Left renal cortex interstitium (tissue), 4 donors: Measurements from ENCODE around the gene BORA. TPM values are rescaled to one million over a fixed set of nuclear protein-coding genes. Genes with fewer than 3 reads are reported as not detected.
"Not testable (repeated sequence)": the region's sequence is repeated elsewhere in the genome, so short reads cannot be mapped to it uniquely, and the experiment has no call there.

Experiments
- DNase-seq, 4 donors: peaks; one replicate each; pipeline ENCODE4 v3.0.0-alpha.2; 2013; ENCODE audit warnings: low read depth in 4 of 4, low spot score in 2 of 4, missing footprints in 1 of 4
- polyA plus RNA-seq, 4 donors: library from polyadenylated mRNA; unstranded; fragments of 120-200 nt; gene quantifications; one replicate each; pipeline ENCODE4 v1.2.1, GENCODE V29; 2013; ENCODE audit not compliant: insufficient read length in 4 of 4

Gene BORA
- polyA plus RNA-seq, 4 donors, result 7.2 to 10.0 (median 9.4) TPM

GRCh38 chr13:72757792-72758535, 30.2 kb downstream of the BORA start:
- DNase-seq, result no peak

DNA sequence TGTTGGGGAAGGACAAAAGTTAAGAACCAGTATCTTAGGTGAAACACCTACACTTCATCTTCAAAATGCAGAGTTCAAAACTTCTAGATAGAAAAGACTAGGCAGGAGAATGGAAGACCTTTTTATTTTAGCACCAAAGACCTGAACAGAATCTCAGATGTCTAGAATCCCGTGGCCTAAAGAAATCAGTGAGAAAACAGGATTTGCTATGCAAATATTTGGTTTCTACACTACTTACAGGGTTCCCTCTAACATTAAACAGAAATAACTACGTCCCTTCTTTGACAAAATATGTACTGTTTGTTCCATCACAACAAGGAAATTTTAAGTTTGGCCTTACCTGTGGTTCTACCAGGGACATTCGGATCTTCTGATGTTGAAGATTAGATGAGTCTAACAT, 32.5 kb downstream of the BORA start:
- no peak for DNase-seq

GRCh38 chr13:72763411-72763810, 35.7 kb downstream of the BORA start:
- DNase-seq, result no peak

DNA sequence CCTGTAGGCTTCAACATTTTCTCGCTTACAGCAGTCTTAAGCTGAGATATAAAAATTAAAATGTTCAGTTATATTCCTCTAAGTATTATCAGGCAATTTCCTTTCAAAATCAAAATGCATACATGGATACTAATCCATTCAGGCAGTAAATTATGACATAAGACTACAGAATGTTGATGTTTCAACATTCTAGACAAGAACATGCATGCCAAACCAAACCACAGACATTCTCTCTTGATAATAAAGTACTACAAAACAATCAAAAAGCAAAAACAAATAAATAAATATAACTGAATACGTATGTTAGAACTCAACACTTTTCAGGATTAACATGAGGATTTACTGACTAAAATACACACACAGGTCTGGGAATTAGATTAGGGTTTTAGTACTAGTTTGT, 46.3 kb downstream of the BORA start:
- DNase-seq, result no peak

GRCh38 chr13:72781451-72782439, 54.0 kb downstream of the BORA start, which contains the start of the genes DIS3 and PIBF1:
TSS of gene DIS3 (minus strand) at chr13:72781900. CDS start at chr13:72781832, 68 bp downstream.
TSS of gene PIBF1 (plus strand) at chr13:72782133. CDS start at chr13:72783470, 1,337 bp downstream.
- peak; percentile 89 to 98 (median 93) for DNase-seq

DNA sequence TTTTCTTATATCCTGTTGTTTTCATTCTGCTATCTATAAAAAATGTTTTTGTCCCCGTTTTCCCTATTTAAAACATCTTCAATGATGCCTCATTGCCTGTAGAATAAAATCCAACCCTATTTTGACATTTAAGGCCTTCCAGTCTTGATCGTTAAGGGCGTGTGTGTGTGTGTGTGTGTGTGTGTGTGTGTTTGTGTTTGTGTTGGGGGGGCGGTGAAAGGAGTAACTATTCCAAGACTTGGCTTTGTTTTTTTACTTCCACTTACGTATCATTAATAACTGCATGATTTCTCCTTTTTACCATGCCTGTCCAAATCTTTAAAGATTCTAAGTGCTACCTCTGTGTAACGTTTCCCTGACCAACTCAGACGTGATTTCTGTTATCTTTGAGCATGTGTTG, 55.0 kb downstream of the BORA start:
- peak in 3 of 4 donors; percentile 2 to 17 (median 4) for DNase-seq

DNA sequence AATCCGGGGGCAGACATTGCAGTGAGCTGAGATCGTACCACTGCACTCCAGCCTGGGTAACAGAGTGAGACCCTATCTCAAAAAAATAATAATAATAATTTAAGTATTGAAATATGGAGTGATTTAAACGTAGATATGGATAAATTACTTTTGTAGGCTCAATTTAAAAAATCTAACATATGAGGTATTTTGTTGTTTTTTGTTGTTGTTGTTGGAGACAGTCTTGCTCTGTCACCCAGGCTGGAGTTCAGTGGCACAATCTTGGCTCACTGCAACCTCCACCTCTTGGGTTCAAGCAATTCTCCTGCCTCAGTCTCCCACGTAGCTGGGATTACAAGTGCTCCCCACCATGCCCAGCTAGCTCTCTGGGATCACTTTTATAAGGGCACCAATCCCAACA, 57.0 kb downstream of the BORA start:
- not testable (repeated sequence) for DNase-seq

DNA sequence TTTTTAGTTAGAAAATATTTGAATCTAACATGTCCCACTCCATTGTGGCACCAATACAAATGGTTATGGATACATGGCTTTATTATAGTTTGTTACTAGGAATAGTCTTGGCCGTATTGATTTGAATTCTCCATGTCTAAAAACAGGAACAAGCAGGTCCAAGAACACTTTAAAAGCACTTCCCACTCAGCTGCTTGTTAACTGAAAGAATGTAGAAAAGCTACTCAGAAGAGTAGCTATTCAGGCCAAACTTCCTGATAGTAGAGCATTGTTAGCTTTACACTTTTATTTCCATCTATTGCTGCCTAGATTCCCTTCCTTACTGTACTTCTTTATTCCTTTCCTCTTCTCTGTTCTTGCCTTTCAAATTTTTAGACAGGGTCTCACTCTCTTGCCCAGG, 61.1 kb downstream of the BORA start:
- DNase-seq, result no peak

DNA sequence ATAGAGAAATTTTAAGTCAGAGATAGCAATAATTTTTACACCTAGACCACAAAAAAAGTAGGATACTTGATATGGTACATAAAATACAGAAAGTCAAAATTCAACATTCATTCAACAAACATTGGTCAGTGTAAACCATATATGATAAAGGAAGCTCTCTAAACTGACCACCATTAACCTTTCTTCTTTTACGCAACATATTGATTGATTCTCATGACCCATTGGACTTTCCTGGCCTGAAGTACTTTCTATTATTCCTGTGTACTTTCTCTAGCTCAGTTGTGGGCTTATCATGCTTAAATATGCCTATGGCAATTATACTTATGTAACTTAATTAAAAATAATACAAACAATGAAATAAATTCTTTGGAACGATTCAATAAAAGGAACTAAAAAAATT, 64.9 kb downstream of the BORA start:
- no peak for DNase-seq

DNA sequence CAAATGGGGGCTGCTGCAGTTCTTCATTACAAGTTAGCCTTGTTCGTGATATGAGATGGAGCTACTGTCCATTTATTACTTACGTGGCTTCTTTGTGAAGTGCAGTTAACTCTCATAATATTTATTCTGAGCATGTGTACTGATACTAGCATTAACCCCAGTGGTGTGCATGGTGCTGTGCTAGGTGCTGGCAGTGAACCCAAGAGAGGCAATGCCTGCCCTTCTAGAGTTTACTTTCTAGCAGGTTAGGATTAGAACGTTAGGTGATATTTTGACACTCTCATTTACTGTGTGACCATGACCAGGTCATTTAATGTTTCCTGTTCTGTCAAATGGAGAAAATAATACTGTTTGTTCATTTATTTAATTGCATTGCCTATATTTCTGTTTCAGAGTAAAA, 71.1 kb downstream of the BORA start:
- DNase-seq, result no peak

GRCh38 chr13:72804301-72804700, 76.6 kb downstream of the BORA start:
- no peak for DNase-seq

Other genes starting within 250 kb of the BORA start
- 10 to 100 TPM; 16.2 to 24.7 (median 22.4) TPM for gene MZT1, start 294 bp upstream of the BORA start, polyA plus RNA-seq
- 10 to 100 TPM; 35.0 to 41.4 (median 37.2) TPM for gene DIS3, start 54.0 kb downstream of the BORA start, polyA plus RNA-seq
- gene PIBF1, start 54.2 kb downstream of the BORA start, polyA plus RNA-seq, result 10 to 100 TPM; 36.4 to 46.4 (median 38.6) TPM